Erythroblast (primary cell): Measurements from ENCODE around the gene MEGF11.
"Not testable (repeated sequence)": the region's sequence is repeated elsewhere in the genome, so short reads cannot be mapped to it uniquely, and the experiment has no call there.

Experiments used
- DNase-seq, 2 experiments: peaks; one replicate each; lab custom pipeline; 2025; lab: John Stamatoyannopoulos, UW
- GATA1 ChIP-seq: IDR thresholded peaks from 2 replicates; pipeline ENCODE4 v1.6.1; 2011; ENCODE audit warnings: low read depth, mild to moderate bottlenecking, control low read depth, low read length, moderate library complexity
- POLR2A ChIP-seq: IDR thresholded peaks from 2 replicates; pipeline ENCODE4 v1.6.1; 2011; ENCODE audit warnings: mild to moderate bottlenecking, low read length

Gene MEGF11

GRCh38 chr15:66016199-66016598, 237.4 kb downstream of the MEGF11 start:
- no peak for DNase-seq
- TF ChIP-seq POLR2A (no peak), GATA1 (no peak)

DNA sequence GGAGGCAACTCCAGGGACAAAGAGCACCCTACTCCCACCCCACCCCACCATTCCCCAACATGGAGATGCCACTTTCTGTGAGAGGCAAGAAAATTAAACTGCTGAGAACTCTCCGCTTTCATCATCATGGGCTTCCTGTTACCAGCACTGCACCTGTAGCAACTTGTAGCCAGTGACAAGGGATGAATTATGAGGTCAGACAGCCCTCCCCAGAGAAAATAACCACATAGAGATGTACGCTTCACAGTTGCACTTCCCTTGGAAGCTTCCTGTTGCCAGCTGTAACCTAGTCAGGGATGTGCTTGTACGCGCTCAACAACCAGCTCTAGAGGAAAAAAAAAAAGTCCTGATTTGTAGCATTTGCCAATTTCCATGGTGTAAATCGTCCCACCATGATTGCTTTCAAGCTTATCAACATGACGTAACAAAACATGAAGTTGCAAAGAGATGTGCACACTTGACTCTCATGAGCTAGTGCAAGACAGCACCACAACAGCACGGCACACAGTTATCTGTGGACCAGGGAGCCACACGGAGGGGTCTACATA, 238.8 kb downstream of the MEGF11 start:
- TF ChIP-seq GATA1: no peak
- TF ChIP-seq POLR2A: no peak
- DNase-seq: no peak

GRCh38 chr15:66014022-66014421, 239.5 kb downstream of the MEGF11 start:
- no peak for DNase-seq
- TF ChIP-seq POLR2A (no peak), GATA1 (no peak)

DNA sequence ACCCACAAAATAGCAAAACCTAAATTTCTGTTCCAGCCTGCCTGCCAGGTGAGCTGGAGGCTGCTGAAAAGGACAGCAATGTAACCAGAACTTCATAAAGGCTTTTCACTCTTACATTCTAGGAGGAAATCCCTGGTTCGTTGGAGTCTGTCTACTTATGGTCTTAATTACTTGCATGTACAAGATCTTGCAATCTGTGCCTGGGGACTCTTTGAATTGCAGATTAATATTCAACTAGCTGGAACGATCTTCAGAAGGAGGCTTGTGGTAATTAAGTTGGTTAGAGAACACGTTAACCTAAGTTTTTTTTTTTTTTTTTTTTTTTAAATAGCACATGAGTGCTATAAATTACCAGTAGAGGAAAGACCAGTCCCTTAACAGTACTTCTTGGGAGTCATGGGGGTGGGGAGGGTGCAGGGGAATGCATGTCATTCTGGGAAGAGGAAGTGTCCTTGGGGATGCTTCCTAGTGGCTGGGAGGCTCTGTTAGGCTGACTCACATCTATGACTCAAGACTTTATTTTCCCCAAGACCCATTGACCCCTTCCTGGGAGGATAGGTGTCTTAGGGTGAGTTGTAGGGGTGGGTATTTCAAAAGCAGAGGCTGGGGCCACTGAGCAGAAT, 244.5 kb downstream of the MEGF11 start:
- no peak for TF ChIP-seq POLR2A
- TF ChIP-seq GATA1: no peak
- no peak for DNase-seq

- no peak for DNase-seq
These were observed 245.8 kb downstream of the MEGF11 start for GRCh38 chr15:66007663-66008262.

GRCh38 chr15:66006986-66007385, 246.6 kb downstream of the MEGF11 start:
- no peak for DNase-seq
- TF ChIP-seq POLR2A (no peak), GATA1 (no peak)

More at GRCh38 chr15:66007663-66008262, 245.8 kb downstream of the MEGF11 start:
- no peak for TF ChIP-seq POLR2A

DNA sequence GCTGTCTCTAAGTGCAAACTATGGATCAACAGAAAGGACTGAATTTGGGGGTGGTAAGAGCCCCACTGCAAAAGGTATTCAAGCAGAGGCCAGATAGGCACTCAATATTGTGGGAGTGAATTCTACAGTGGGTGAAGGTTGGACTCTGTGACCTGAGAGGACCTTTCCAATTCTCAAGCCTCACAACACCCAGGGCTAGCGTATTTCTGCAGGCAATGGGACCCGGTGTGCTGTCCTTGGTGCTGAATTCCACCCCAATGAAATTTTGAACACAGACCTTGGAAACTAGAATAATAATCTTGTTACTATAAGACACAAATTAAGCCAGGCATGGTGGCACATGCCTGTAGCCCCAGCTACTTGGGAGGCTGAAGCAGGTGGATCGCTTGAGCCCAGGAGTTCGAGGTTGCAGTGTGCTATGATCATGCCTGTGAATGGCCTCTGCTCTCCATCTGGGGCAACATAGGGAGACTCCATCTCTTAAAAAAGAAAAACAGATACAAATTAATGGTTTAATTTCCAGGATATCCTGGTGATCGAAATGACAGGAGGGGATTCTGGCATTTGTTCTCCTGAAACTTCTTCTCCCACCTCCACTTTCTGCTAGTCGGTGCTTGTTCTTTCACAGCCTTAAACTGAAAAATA, 248.8 kb downstream of the MEGF11 start:
- TF ChIP-seq GATA1 (no peak), POLR2A (no peak)
- DNase-seq: peak; percentile 32 to 40

DNA sequence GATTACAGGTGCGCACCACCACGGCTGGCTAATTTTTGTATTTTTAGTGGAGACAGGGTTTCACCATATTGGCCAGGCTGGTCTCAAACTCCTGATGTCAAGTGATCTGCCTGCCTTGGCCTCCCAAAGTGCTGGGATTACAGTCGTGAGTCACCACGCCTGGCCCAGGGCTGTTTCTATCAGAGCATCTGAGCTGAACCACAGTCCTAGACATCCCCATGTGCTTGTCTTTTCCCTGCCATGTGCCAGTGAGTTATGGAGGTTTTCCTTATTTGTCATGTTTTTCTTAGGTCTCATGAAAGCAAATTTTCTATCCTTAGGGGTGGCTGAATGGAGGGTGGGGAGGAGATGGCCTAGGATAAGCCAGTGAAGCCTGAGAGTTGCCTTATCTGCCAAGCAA, 250.4 kb downstream of the MEGF11 start:
- not testable (repeated sequence) for DNase-seq

DNA sequence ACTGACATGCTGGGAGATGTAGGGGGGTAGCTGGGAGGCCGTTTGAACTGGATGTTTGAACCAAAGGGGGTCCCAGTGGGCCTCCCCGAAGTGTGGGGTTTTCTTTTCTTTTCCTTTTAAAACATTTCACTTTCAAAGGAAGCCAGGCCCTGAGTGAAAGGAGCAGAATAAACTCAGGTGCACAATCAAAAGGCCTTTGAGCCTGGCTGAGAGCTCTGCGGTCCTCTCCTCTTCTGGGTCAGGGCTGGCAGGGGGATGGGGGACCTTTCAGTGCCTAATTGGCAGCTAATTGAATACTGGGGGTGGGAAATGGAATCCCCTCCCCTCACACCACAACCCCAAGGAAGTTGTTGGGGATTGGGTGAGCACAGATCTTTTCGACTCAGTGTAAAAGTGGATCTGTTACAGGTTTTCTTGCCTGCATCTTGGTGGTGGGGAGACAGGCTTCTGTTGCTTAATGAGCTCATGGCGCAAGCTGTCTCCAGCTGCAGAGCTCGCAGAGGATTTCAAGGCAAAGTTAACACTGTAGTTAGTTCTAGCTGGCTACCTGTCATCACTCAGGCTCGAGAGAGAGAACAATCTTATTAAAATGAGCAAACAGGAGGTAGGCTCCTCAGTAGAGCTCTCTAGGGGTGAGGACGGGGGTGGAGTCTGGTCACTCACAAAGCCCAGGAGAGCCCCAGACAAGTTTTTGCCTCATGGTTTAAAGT, 251.7 kb downstream of the MEGF11 start:
- DNase-seq: no peak
- TF ChIP-seq GATA1: no peak

DNA sequence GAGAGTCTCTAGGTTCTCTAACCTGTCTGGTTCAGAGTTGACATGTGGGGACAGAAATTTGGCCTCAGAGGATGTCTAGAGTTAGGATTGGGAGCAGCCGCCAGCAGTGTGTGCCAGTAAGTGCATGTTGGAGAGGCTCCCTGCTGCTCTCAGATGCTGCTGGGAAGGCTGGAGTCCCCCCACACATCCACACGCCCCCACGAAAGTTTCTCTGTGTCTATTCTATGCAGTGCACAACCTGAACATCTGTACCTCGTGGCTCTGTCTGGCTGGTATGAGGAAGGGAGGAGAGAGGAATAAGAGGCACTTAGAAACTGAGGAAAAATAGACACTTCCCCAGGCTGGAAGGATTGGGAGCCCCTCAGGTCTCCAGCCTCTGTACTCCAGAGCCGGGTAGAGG, 252.5 kb downstream of the MEGF11 start:
- TF ChIP-seq POLR2A (no peak), GATA1 (no peak)
- no peak for DNase-seq

DNA sequence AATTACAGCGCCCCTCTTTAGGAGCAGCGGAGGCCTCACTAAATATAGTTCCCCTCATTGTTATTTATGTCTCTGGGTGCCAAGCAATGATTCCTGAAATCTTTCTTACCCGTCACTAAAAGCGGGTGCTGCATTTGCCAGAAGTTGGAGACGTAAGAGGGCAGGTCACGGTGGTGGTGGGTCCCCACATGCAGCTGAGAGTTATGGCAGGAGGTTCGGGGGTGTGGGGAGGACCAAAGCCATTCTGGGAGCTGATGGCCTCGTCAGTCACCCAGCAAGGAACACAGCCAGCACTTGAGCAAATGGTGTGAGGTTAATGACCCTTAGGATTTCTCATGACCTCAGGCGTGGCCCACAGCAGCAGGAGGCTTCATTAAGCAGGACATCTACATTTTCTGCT, 255.1 kb downstream of the MEGF11 start:
- no peak for DNase-seq
- TF ChIP-seq GATA1 (no peak), POLR2A (no peak)

DNA sequence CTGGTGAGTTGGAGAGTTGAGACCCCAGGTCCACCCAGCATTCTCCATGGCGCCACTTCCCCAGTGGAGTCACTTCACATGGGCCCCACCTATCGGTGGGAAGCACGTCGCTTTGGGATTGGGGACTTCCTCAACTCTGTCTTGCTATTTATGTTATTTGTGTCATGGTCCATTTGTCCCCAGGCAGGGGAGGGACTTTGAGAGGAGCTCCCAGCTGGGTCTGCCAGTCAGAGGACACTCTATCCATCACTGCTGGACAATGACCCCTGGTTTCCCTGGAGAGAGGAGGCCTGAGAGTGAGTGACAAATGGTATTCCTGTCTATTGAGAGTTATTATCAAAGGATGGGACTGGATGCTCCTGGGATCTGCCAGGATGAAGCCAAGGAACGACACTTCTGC, 256.6 kb downstream of the MEGF11 start:
- no peak for DNase-seq

DNA sequence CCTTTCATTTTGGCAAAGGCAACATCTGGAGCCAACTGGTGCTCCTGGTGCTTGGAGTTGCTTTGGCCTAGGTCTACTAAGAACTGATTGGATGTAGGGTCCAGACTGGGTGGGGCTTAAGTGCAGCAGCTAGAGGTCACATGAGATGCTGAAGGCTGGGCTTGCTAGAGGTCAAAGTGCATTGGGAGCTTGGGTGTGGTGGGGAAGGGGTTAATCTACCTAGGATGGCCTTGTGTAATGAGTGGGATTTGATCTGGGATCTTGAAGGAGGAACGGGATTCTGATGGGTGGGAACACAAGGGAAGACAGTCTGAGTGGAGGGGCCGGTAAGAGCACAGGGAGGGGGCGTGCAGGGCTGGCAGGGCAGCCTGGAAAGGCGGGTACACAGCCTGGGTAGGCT, 258.7 kb downstream of the MEGF11 start:
- DNase-seq: no peak
- TF ChIP-seq POLR2A (no peak), GATA1 (no peak)

More for the DNA sequence above, 256.6 kb downstream of the MEGF11 start:
- TF ChIP-seq POLR2A (no peak), GATA1 (no peak)

- DNase-seq: no peak
- TF ChIP-seq GATA1: no peak
These were observed 259.8 kb downstream of the MEGF11 start for GRCh38 chr15:65993762-65994161.
